Caco-2 (cell line): ENCODE measurements around the gene TMEM169. TPM values are rescaled to one million over a fixed set of nuclear protein-coding genes. Genes with fewer than 3 reads are reported as not detected.
A peak's percentile ranks its signal among the peaks of the same experiment; 100 is the strongest.

Source experiments
- BruUV-seq: library from RNA; stranded (reverse); fragments of 400-500 nt; replicated peaks from 2 replicates; lab custom pipeline; 2021; lab: Mats Ljungman, UMichigan
- CTCF ChIA-PET: fragments of 300-600 bp; sonication (Branson Sonifier 250); formaldehyde crosslinking; loops from one replicate; lab custom pipeline; 2022; ENCODE audit warnings: antibody characterized with exemption; lab: Charles Lee
- POLR2A ChIA-PET: fragments of 300-600 bp; sonication (Branson Sonifier 250); formaldehyde crosslinking; loops from one replicate; lab custom pipeline; 2022; ENCODE audit warnings: antibody characterized with exemption; lab: Charles Lee
- DNase-seq, 2 experiments: peaks; one replicate each; pipeline versions ENCODE4 v3.0.0 to v3.0.0-alpha.2; 2020 to 2022
- H3K27me3 ChIP-seq: replicated peaks from 2 replicates; pipeline ENCODE4 v1.6.0; 2011; ENCODE audit warnings: low read length; ENCODE audit not compliant: control insufficient read depth, insufficient read depth
- H3K36me3 ChIP-seq: 2 replicates; pipeline ENCODE4 v1.5.1; 2011; ENCODE audit warnings: low read length; ENCODE audit not compliant: control insufficient read depth, insufficient read depth
- H3K4me1 ChIP-seq: fragments of 250-450 bp; sonication (Bioruptor Pico); 2 replicates; pipeline ENCODE4 v1.5.1; 2020; ENCODE audit warnings: mild to moderate bottlenecking
- H3K4me3 ChIP-seq: 2 replicates; pipeline ENCODE4 v1.5.1; 2011; ENCODE audit warnings: low read depth, mild to moderate bottlenecking, control low read depth, low read length
- H3K9me3 ChIP-seq: fragments of 250-450 bp; sonication (Bioruptor Pico); 2 replicates; pipeline ENCODE4 v1.5.1; 2020; ENCODE audit warnings: mild to moderate bottlenecking, moderate library complexity
- H3K27ac Mint-ChIP-seq: one replicate; pipeline ENCODE4 v1.8.0; 2022; ENCODE audit warnings: mixed read lengths; ENCODE audit not compliant: unreplicated experiment
- H3K27me3 Mint-ChIP-seq: one replicate; pipeline ENCODE4 v1.8.0; 2022; ENCODE audit warnings: mixed read lengths; ENCODE audit not compliant: insufficient read depth, unreplicated experiment
- H3K36me3 Mint-ChIP-seq: one replicate; pipeline ENCODE4 v1.8.0; 2022; ENCODE audit warnings: mild to moderate bottlenecking, mixed read lengths; ENCODE audit not compliant: insufficient read depth, unreplicated experiment
- H3K4me1 Mint-ChIP-seq: one replicate; pipeline ENCODE4 v1.8.0; 2022; ENCODE audit warnings: low read depth, mixed read lengths; ENCODE audit not compliant: unreplicated experiment
- H3K4me3 Mint-ChIP-seq: one replicate; pipeline ENCODE4 v1.8.0; 2022; ENCODE audit warnings: mild to moderate bottlenecking, moderate library complexity, mixed read lengths; ENCODE audit not compliant: unreplicated experiment
- H3K9me3 Mint-ChIP-seq: one replicate; pipeline ENCODE4 v1.8.0; 2022; ENCODE audit warnings: mixed read lengths; ENCODE audit not compliant: unreplicated experiment
- intact Hi-C: fragments of 100-400 bp; cut with micrococcal nuclease; formaldehyde crosslinking; loops from one replicate; pipeline ENCODE4 v1.10.0; 2022; ENCODE audit not compliant: unreplicated experiment
- total RNA-seq: library from RNA; stranded (reverse); gene quantifications from 2 replicates; pipeline ENCODE4 v1.2.3, GENCODE V29; 2022
- TF ChIP-seq, protein P1 (sequence below), 2 experiments: fragments of 200-600 bp in 1 of 2; IDR thresholded peaks; 1 replicate in 1 of 2; 2 replicates in 1 of 2; pipeline versions ENCODE4 v1.5.1 to v1.8.0; 2011 to 2022; ENCODE audit warnings: antibody characterized with exemption in 1 of 2, control low read depth in 1 of 2, inconsistent platforms in 1 of 2, low read depth in 1 of 2, low read length in 1 of 2, mild to moderate bottlenecking in 1 of 2, moderate library complexity in 1 of 2; ENCODE audit not compliant: insufficient read depth in 1 of 2, severe bottlenecking in 1 of 2, unreplicated experiment in 1 of 2

TMEM169 gene
- total RNA-seq, 1 experiment from 2014 or later = 1.3 TPM

DNA sequence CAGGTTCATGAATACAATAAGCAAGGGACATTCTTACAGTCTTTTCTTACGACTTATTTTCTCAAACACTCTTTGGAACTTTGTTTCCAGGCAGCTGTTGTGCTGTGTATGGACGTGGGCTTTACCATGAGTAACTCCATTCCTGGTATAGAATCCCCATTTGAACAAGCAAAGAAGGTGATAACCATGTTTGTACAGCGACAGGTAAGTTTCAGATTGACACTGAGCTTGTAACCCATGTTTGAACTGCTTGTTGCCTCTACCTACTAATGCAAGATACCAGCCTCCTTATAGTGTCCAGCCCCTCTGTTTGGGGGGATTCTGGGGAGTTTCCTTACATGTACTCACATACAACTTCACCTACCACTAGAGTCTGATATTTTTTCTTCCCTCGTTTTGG is 31.2 kb downstream of the TMEM169 start:
- POLR2A ChIA-PET = no interaction called here
- TF ChIP-seq, protein P1, sequence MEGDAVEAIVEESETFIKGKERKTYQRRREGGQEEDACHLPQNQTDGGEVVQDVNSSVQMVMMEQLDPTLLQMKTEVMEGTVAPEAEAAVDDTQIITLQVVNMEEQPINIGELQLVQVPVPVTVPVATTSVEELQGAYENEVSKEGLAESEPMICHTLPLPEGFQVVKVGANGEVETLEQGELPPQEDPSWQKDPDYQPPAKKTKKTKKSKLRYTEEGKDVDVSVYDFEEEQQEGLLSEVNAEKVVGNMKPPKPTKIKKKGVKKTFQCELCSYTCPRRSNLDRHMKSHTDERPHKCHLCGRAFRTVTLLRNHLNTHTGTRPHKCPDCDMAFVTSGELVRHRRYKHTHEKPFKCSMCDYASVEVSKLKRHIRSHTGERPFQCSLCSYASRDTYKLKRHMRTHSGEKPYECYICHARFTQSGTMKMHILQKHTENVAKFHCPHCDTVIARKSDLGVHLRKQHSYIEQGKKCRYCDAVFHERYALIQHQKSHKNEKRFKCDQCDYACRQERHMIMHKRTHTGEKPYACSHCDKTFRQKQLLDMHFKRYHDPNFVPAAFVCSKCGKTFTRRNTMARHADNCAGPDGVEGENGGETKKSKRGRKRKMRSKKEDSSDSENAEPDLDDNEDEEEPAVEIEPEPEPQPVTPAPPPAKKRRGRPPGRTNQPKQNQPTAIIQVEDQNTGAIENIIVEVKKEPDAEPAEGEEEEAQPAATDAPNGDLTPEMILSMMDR (IDR thresholded peaks at IDR 0.05; ENCODE audit: insufficient read depth in 1 of 2, low read depth in 1 of 2, low read length in 1 of 2, severe bottlenecking in 1 of 2, unreplicated experiment in 1 of 2) = no peak
- H3K27ac Mint-ChIP-seq = peak overlapping the region; percentile 12
- CTCF ChIA-PET = no interaction called here
- no TSS peak for BruUV-seq
- no peaks in the 10 kb centered on the region for H3K27me3 Mint-ChIP-seq
- H3K4me1 ChIP-seq = peaks cover 40% of the 10 kb centered on the region
- H3K9me3 Mint-ChIP-seq = no peaks in the 10 kb centered on the region
- no peaks in the 10 kb centered on the region for H3K9me3 ChIP-seq
- H3K4me3 ChIP-seq = no peak overlapping the region
- H3K36me3 Mint-ChIP-seq = peaks cover 92% of the 10 kb centered on the region
- peaks cover 33% of the 10 kb centered on the region for H3K4me1 Mint-ChIP-seq
- peaks cover 8% of the 10 kb centered on the region for H3K36me3 ChIP-seq
- H3K27me3 ChIP-seq = no peaks in the 10 kb centered on the region
- peak in 1 of 2 experiments; percentile 8 for DNase-seq
- intact Hi-C loops = loop anchor here (5.0 to 10.0 kb wide), 2 partner anchors 382 to 801 kb away; partner anchors contain the start of genes ATIC and RPL37A
- H3K4me3 Mint-ChIP-seq = no peak overlapping the region

DNA sequence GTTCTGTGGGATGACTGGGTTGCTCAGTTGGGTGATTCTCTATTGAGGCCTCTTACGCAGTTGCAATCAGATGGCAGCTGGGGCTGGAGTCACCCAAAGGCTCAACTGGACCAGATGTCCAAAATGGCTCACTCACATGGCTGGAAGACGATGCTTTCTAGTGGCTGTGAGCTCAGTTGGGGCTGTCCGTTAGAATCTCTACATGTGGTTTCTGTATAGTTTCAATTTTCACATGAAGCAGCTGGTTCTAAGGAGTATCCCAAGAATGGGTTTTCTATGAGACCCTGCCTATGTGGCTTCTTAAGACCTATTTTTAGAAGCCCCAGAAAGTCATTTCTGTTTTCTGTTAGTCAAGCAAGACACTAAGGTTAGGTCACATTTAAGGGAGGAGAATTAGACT is 31.9 kb downstream of the TMEM169 start:
- peaks cover 33% of the 10 kb centered on the region for H3K4me1 Mint-ChIP-seq
- H3K27ac Mint-ChIP-seq = peak overlapping the region; percentile 97
- ChIA-PET CTCF (interaction anchor here (1.3 kb wide), 1 partner anchor 50 kb away, joined by 7 read pairs; no protein-coding TSS in a partner anchor), POLR2A (interaction anchor here (0.5 kb wide), 1 partner anchor 18 kb away, joined by 3 read pairs; no protein-coding TSS in a partner anchor)
- Histone ChIP-seq H3K9me3 (no peaks in the 10 kb centered on the region), H3K36me3 (peaks cover 8% of the 10 kb centered on the region), H3K4me3 (no peak overlapping the region), H3K27me3 (no peaks in the 10 kb centered on the region), H3K4me1 (peaks cover 35% of the 10 kb centered on the region)
- peaks cover 96% of the 10 kb centered on the region for H3K36me3 Mint-ChIP-seq
- no peaks in the 10 kb centered on the region for H3K27me3 Mint-ChIP-seq
- DNase-seq = no peak
- no TSS peak for BruUV-seq
- intact Hi-C loops = loop anchor here (5.0 to 10.0 kb wide), 2 partner anchors 381 to 801 kb away; partner anchors contain the start of genes ATIC and RPL37A
- H3K4me3 Mint-ChIP-seq = peak overlapping the region; percentile 92
- TF ChIP-seq, protein P1 (IDR thresholded peaks at IDR 0.05; ENCODE audit: insufficient read depth in 1 of 2, low read depth in 1 of 2, low read length in 1 of 2, severe bottlenecking in 1 of 2, unreplicated experiment in 1 of 2) = no peak
- H3K9me3 Mint-ChIP-seq = no peaks in the 10 kb centered on the region

DNA sequence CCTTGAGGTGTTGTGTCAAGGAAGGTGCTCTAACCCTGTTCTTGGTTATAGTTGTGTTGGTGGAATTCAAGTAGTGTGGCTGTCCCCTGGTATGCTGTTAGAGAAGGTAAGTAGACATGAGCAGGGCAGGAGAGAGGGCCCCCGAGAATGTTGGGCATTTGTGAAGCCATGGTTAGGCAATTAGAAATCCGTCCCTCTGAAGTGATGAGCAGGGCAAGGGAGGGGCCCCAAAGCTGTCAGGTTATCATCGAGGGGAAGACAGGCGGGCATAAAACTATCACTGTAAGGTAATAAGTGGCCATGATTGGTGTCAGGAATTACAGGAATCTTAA is 32.6 kb downstream of the TMEM169 start:
- Histone ChIP-seq H3K27me3 (no peaks in the 10 kb centered on the region), H3K9me3 (no peaks in the 10 kb centered on the region), H3K36me3 (peaks cover 8% of the 10 kb centered on the region), H3K4me3 (no peak overlapping the region), H3K4me1 (peaks cover 35% of the 10 kb centered on the region)
- DNase-seq = peak in 1 of 2 experiments; percentile 91
- Mint-ChIP-seq H3K36me3 (peaks cover 96% of the 10 kb centered on the region), H3K9me3 (no peaks in the 10 kb centered on the region), H3K4me1 (peaks cover 33% of the 10 kb centered on the region), H3K4me3 (peak overlapping the region; percentile 92), H3K27me3 (no peaks in the 10 kb centered on the region), H3K27ac (peak overlapping the region; percentile 97)
- ChIA-PET POLR2A (interaction anchor here (0.8 to 1.1 kb wide), 5 partner anchors 33 to 384 kb away, joined by 3 to 5 read pairs (median 3); partner anchors contain the start of genes MARCHF4, PECR, RPL37A and TMEM169), CTCF (interaction anchor here (0.6 to 1.3 kb wide), 10 partner anchors 10 to 384 kb away, joined by 3 to 7 read pairs (median 3); partner anchors contain the start of genes PECR and RPL37A)
- TF ChIP-seq, protein P1 (IDR thresholded peaks at IDR 0.05; ENCODE audit: insufficient read depth in 1 of 2, low read depth in 1 of 2, low read length in 1 of 2, severe bottlenecking in 1 of 2, unreplicated experiment in 1 of 2) = no peak
- intact Hi-C loops = loop anchor here (1.0 to 10.0 kb wide), 4 partner anchors 33 to 802 kb away; partner anchors contain the start of genes ATIC, PECR, RPL37A and TMEM169
- BruUV-seq = no TSS peak
